Suprapubic skin (tissue), 4 donors: ENCODE measurements around the gene GCC1.

Source experiments
- CTCF ChIP-seq, 2 donors: fragments of 200-600 bp in 1 of 2; fragments of 450-650 bp in 1 of 2; sonication (generic) in 1 of 2; IDR thresholded peaks; one replicate each; pipeline ENCODE4 v1.5.1; 2016 to 2019; ENCODE audit warnings: antibody characterized with exemption in 2 of 2, mild to moderate bottlenecking in 1 of 2, moderate library complexity in 1 of 2
- EP300 ChIP-seq: sonication (generic); formaldehyde crosslinking; IDR thresholded peaks from one replicate; pipeline ENCODE4 v1.6.1; 2017; ENCODE audit warnings: antibody characterized with exemption
- POLR2A ChIP-seq, 2 donors: fragments of 450-650 bp; IDR thresholded peaks; one replicate each; pipeline ENCODE4 v1.6.1; 2017; ENCODE audit warnings: antibody characterized with exemption in 2 of 2, mild to moderate bottlenecking in 2 of 2, moderate library complexity in 2 of 2
- POLR2AphosphoS5 ChIP-seq, 3 donors: sonication (generic); formaldehyde crosslinking; IDR thresholded peaks; one replicate each; pipeline ENCODE4 v1.6.1; 2017; ENCODE audit warnings: antibody characterized with exemption in 3 of 3

GRCh38 chr7:127556404-127556803, 29.0 kb downstream of the GCC1 start:
- no peak for TF ChIP-seq CTCF (IDR thresholded peaks at IDR 0.05)
- no peak for TF ChIP-seq POLR2A (IDR thresholded peaks at IDR 0.05)
- no peak for TF ChIP-seq POLR2AphosphoS5 (IDR thresholded peaks at IDR 0.05)
- no peak for TF ChIP-seq EP300
